PC-3 (cell line): ENCODE data around the gene SF3B6. TPM values are rescaled to one million over a fixed set of nuclear protein-coding genes. Genes with fewer than 3 reads are reported as not detected.
A peak's percentile ranks its signal among the peaks of the same experiment; 100 is the strongest.

Experiments used
- ATAC-seq: fragments of 200-7000 bp; cut with Tn5 transposase; 2 replicates; pipeline ENCODE4 v1.9.1; 2020; ENCODE audit warnings: mild to moderate bottlenecking, moderate library complexity
- BruUV-seq: library from RNA; stranded (reverse); fragments of 400-500 nt; replicated peaks from 2 replicates; lab custom pipeline; 2021; lab: Mats Ljungman, UMichigan
- CTCF ChIA-PET: fragments of 300-600 bp; sonication (Branson Sonifier 250); formaldehyde crosslinking; loops from one replicate; lab custom pipeline; 2022; ENCODE audit warnings: antibody characterized with exemption; lab: Charles Lee
- POLR2A ChIA-PET: fragments of 300-600 bp; sonication (Branson Sonifier 250); formaldehyde crosslinking; loops from one replicate; lab custom pipeline; 2022; ENCODE audit warnings: antibody characterized with exemption; ENCODE audit not compliant: unreplicated experiment; lab: Charles Lee
- DNase-seq: peaks from one replicate; pipeline ENCODE4 v3.0.0-alpha.2; 2015
- H2AFZ ChIP-seq: fragments of 300-600 bp; sonication (generic); 2 replicates; pipeline ENCODE4 v1.6.0; 2016; ENCODE audit warnings: antibody characterized with exemption, low read length
- H3F3A ChIP-seq: fragments of 300-600 bp; sonication (generic); one replicate; pipeline ENCODE4 v1.6.0; 2017; ENCODE audit warnings: antibody characterized with exemption, low read length, control low read depth, mild to moderate bottlenecking; ENCODE audit not compliant: unreplicated experiment
- H3K27ac ChIP-seq: fragments of 300-600 bp; sonication (generic); 2 replicates; pipeline ENCODE4 v1.5.1; 2016; ENCODE audit warnings: mild to moderate bottlenecking, low read length
- H3K27me3 ChIP-seq: fragments of 300-600 bp; sonication (generic); 2 replicates; pipeline ENCODE4 v1.6.1; 2016; ENCODE audit warnings: low read length, mixed read lengths
- H3K36me3 ChIP-seq: fragments of 300-600 bp; sonication (generic); 2 replicates; pipeline ENCODE4 v1.6.1; 2016; ENCODE audit warnings: low read depth, mixed run types, low read length, mixed read lengths
- H3K4me1 ChIP-seq: fragments of 300-600 bp; sonication (generic); 2 replicates; pipeline ENCODE4 v1.5.1; 2016; ENCODE audit warnings: low read length; ENCODE audit not compliant: insufficient read depth
- H3K4me2 ChIP-seq: fragments of 300-600 bp; sonication (generic); 2 replicates; pipeline ENCODE4 v1.6.0; 2016; ENCODE audit warnings: low read length
- H3K4me3 ChIP-seq: fragments of 300-600 bp; sonication (generic); 2 replicates; pipeline ENCODE4 v1.5.1; 2016; ENCODE audit warnings: mild to moderate bottlenecking, low read length, mixed read lengths
- H3K79me2 ChIP-seq: fragments of 300-600 bp; sonication (generic); 2 replicates; pipeline ENCODE4 v1.6.1; 2017; ENCODE audit warnings: low read length, mixed read lengths
- H3K9ac ChIP-seq: fragments of 300-600 bp; sonication (generic); 2 replicates; pipeline ENCODE4 v1.6.0; 2016; ENCODE audit warnings: mild to moderate bottlenecking, low read length
- H3K9me2 ChIP-seq: fragments of 300-600 bp; sonication (generic); replicated peaks from 2 replicates; pipeline ENCODE4 v1.6.1; 2016; ENCODE audit warnings: mixed run types, low read length, mixed read lengths
- H3K9me3 ChIP-seq: fragments of 300-600 bp; sonication (generic); 2 replicates; pipeline ENCODE4 v1.6.1; 2016; ENCODE audit warnings: low read length, mixed read lengths
- H4K20me1 ChIP-seq: fragments of 300-600 bp; sonication (generic); 2 replicates; pipeline ENCODE4 v1.6.1; 2016; ENCODE audit warnings: low read length, mixed read lengths
- CTCF ChIP-seq: fragments of 300-600 bp; sonication (generic); conservative IDR thresholded peaks from 2 replicates; pipeline ENCODE4 v1.5.1; 2017; ENCODE audit warnings: antibody characterized with exemption, low read depth, mild to moderate bottlenecking, low read length
- EZH2 ChIP-seq: fragments of 300-600 bp; sonication (generic); IDR thresholded peaks from one replicate; pipeline ENCODE4 v1.6.1; 2017; ENCODE audit warnings: antibody characterized with exemption, mild to moderate bottlenecking, low read length; ENCODE audit not compliant: unreplicated experiment
- EZH2phosphoT487 ChIP-seq: fragments of 300-600 bp; sonication (generic); IDR thresholded peaks from 2 replicates; pipeline ENCODE4 v1.6.1; 2018; ENCODE audit warnings: mild to moderate bottlenecking, antibody characterized with exemption, low read length, borderline replicate concordance
- intact Hi-C: fragments of 100-400 bp; cut with micrococcal nuclease; formaldehyde crosslinking; loops from 2 replicates; pipeline ENCODE4 v1.9.0; 2023
- total RNA-seq: library from RNA; depleted of rRNA; stranded (reverse); fragments of >200 nt; gene quantifications from 2 replicates; pipeline ENCODE4 v1.2.3, GENCODE V29; 2014

SF3B6 gene
- total RNA-seq, 1 experiment from 2014 or later, result 220 TPM

- no peak overlapping the region for H3K9ac ChIP-seq
- H3K36me3 ChIP-seq, result peaks cover 5% of the 10 kb centered on the region
- TF ChIP-seq EZH2, result no peak
- TF ChIP-seq EZH2phosphoT487, result no peak
- TF ChIP-seq CTCF, result no peak
- ATAC-seq, result no peak
- H3K79me2 ChIP-seq, result peaks cover 14% of the 10 kb centered on the region
- H3K4me3 ChIP-seq, result no peak overlapping the region
- H3K4me1 ChIP-seq, result peaks cover 22% of the 10 kb centered on the region
- no peaks in the 10 kb centered on the region for H3K27me3 ChIP-seq
- no peaks in the 10 kb centered on the region for H3K9me2 ChIP-seq
- intact Hi-C loops, result no loop called here
- H3F3A ChIP-seq, result no peaks in the 10 kb centered on the region
- H3K27ac ChIP-seq, result no peak overlapping the region
- ChIA-PET POLR2A (no interaction called here), CTCF (no interaction called here)
- no peaks in the 10 kb centered on the region for H3K9me3 ChIP-seq
- H3K4me2 ChIP-seq, result no peak overlapping the region
- no peak overlapping the region for H2AFZ ChIP-seq
- DNase-seq, result no peak
- no TSS peak for BruUV-seq
- no peaks in the 10 kb centered on the region for H4K20me1 ChIP-seq
These were observed 4.6 kb upstream of the SF3B6 start for GRCh38 chr2:24080701-24081100.

- H3K9me2 ChIP-seq, result no peaks in the 10 kb centered on the region
- peaks cover 33% of the 10 kb centered on the region for H3K79me2 ChIP-seq
- BruUV-seq, result TSS peak; percentile 53
- no peak for TF ChIP-seq EZH2phosphoT487
- TF ChIP-seq EZH2, result no peak
- no peak for TF ChIP-seq CTCF
- ATAC-seq (no peak), DNase-seq (no peak)
- peak overlapping the region; percentile 81 for H3K9ac ChIP-seq
- H4K20me1 ChIP-seq, result 0 out of 2 replicates have a peak, but pooled peaks cover 3% of the 10 kb centered on the region
- intact Hi-C loops, result no loop called here
- peak overlapping the region; percentile 97 for H3K4me3 ChIP-seq
- no peaks in the 10 kb centered on the region for H3F3A ChIP-seq
- CTCF ChIA-PET, result no interaction called here
- peaks cover 15% of the 10 kb centered on the region for H3K36me3 ChIP-seq
- peaks cover 13% of the 10 kb centered on the region for H3K4me1 ChIP-seq
- POLR2A ChIA-PET, result interaction anchor here (0.7 kb wide), 1 partner anchor 39 kb away, joined by 6 read pairs; no protein-coding TSS in a partner anchor
- H3K9me3 ChIP-seq, result no peaks in the 10 kb centered on the region
- no peak overlapping the region for H3K27ac ChIP-seq
- H2AFZ ChIP-seq, result peak overlapping the region; percentile 76; the same call in 1 of the 2 replicates
- H3K4me2 ChIP-seq, result peak overlapping the region; percentile 99
- no peaks in the 10 kb centered on the region for H3K27me3 ChIP-seq
These were observed 1.8 kb upstream of the SF3B6 start for GRCh38 chr2:24077879-24078278.

GRCh38 chr2:24077535-24077877 is 1.4 kb upstream of the SF3B6 start:
- no peak for DNase-seq
- Histone ChIP-seq H3K9ac (peak overlapping the region; percentile 81), H4K20me1 (0 out of 2 replicates have a peak, but pooled peaks cover 3% of the 10 kb centered on the region), H3K4me3 (peak overlapping the region; percentile 97), H3K27ac (peak overlapping the region; percentile 49), H3K36me3 (peaks cover 19% of the 10 kb centered on the region), H3K9me2 (no peaks in the 10 kb centered on the region), H3K27me3 (no peaks in the 10 kb centered on the region), H3K79me2 (peaks cover 35% of the 10 kb centered on the region), H3K4me2 (peak overlapping the region; percentile 99), H3K9me3 (no peaks in the 10 kb centered on the region), H3K4me1 (peaks cover 13% of the 10 kb centered on the region), H2AFZ (peak overlapping the region; percentile 76), H3F3A (no peaks in the 10 kb centered on the region)
- TF ChIP-seq CTCF, result no peak
- TF ChIP-seq EZH2, result no peak
- no peak for TF ChIP-seq EZH2phosphoT487
- intact Hi-C loops, result no loop called here
- BruUV-seq, result no TSS peak
- POLR2A ChIA-PET, result no interaction called here
- no peak for ATAC-seq
- CTCF ChIA-PET, result interaction anchor here (1.0 to 1.7 kb wide), 2 partner anchors 151 to 253 kb away, joined by 4 to 11 read pairs; partner anchors contain the start of gene ATAD2B
